NCI-H2029 (cell line): ENCODE data around the gene PPP4R3A.
"Not testable (repeated sequence)": the region's sequence is repeated elsewhere in the genome, so short reads cannot be mapped to it uniquely, and the experiment has no call there.

ENCODE experiments used
- DNase-seq: peaks from one replicate; lab custom pipeline; 2025; lab: John Stamatoyannopoulos, UW

The PPP4R3A gene

DNA sequence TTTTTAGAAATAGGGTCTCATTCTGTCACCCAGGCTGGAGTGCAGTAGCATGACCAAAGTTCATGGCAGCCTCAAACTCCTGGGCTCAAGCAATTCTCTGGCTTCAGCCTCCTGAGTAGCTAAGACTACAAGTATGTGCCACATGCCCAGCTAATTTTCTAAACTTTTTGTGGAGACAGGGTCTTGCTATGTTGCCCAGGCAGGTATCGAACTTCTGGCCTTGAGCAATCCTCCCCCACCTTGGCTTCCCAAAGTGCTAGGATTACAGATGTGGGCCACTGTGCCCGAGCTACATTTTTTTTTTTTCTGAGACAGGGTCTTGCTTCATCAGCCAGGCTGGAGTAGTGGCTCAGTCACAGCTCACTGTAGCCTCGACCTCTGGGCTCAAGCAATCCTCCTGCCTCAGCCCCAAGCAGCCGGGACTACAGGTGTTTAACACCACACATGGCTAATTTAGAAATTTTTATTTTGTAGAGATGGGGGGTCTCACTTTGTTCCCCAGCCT, 7.1 kb downstream of the PPP4R3A start:
- DNase-seq = no peak

DNA sequence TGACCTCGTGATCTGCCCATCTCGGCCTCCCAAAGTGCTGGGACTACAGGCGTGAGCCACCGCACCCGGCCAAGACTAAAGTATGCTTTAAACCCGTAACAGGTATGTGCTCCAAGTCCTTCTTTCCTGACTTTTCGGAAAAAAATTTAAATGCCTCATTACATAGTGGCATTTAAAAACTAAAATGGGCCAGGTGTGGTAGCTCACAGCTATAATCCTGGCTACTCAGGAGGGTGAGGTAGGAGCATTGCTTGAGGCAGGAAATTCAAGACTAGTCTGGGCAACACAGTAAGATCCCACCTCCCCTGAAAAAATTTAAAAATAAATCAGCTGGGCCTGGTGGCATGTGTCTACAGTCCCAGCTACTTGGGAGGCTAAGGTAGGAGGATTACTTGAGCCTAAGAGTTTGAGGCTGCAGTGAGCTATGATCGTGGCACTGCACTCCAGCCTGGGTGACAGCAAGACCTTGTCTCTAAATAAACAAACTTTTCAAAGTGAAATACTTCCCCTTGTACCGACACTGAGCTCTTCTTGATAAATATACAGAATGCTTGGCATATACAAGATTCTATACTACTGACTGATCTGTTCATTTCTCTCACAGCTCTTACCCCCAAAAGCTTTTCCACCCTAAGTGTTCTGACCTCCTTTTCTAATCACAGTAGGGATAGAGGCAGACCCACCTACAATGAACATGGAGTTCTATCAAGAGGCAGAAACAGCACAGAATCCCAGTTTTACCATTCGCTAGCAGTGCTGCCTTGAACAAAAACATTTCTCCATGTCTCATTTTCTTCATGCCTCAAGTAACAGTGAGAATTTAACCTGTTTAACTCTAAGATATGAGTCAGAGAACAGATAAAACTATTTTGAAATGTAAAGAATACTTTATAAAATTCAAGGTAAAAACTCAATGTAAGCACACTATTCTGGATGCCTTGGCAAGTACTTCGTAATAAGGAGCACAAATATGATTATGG, 7.9 kb downstream of the PPP4R3A start:
- DNase-seq = no peak

DNA sequence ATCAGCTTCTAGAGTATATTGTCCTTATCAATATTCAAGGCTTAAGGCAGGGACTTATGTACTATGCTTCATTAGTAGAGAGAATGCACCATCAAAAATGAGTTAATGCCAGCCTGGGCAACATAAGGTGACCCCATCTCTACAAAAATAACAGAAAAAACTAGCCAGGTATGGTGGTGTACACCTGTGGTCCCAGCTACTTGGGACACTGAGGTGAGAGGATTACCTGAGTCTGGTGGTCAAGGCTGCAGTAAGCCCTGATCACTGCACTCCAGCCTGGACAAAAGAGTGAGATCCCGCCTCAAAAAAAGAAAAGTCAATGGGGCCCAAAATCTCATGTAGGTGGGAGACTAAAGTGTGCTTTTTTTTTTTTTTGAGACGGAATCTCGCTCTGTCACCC, 8.8 kb downstream of the PPP4R3A start:
- DNase-seq = no peak

DNA sequence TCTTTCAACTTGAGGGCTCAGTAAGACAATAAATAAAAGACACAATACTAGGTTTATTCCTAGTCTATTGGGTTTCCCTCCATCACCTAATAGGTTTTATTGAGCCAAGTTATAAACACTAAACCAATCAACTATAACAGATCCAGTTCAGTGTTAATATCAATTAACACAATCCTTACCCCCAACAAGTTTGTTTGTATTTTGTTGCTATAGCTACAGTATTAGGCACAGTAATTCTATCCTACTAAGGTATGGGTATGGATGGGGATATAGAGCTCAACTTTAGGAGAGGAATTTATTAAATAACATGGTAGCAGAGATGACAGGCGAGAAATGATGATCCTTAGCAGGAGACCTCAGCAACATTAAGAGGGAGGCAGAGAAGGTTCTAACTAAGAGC, 13.3 kb downstream of the PPP4R3A start:
- no peak for DNase-seq

DNA sequence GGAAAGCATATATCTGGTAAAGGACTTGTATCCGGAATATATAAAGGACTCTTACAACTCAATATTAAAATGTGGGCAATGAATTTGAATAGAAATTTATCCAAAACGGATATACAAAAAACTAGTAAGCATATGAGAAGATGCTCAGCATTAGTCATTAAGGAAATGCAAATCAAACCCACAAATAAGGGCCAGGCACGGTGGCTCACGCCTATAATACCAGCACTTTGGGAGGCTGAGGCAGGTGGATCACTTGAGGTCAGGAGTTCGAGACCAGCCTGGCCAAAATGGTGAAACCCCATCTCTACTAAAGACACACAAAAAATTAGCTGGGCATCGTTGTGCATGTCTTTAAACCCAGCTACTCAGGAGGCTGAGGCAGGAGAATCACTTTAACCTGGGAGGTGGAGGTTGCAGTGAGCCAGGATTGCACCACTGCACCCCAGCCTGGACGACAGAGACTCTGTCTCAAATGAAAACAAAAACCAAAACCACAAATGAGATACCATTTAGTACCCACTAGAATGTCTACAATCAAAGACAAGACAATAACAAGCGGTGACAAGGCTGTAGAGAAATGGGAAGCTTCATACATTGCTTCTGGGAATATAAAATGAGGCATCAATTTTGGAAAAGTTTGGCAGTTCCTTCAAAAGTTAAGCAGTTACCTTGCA, 15.6 kb downstream of the PPP4R3A start:
- not testable (repeated sequence) for DNase-seq

DNA sequence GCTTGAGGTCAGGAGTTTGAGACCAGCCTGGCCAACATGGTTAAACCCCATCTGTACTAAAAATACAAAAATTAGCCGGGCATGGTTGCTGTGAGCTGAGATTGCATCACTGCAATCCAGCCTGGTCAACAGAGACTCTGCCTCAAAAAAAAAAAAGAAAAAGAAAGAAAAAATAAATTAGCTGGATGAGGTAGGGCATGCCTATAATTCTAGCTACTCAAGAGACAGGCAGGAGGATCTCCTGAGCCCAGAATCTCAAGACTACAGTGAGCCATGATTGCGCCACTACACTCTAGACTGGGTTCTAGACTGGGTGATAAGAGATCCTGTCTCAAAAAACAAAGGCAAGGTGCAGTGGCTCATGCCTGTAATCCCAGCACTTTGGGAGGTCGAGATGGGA, 16.9 kb downstream of the PPP4R3A start:
- DNase-seq = no peak

DNA sequence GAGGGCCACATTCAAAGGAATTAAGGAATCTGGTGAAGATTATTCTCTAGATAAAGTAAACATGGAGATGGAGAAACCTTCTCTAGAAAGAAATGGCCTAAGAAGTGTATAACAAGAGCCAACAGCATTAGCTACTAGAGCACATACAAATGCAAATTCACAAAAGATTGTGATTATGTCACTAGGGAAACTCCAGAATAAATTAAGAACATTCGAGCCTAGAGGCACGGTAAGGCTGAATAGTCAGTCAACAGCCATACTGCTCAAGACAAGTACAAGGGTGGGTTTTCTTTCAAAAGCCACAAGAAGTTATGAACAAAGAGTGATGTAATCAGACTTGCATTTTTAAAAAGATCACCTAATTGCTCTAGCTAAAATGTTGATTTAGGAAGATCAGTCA, 25.4 kb downstream of the PPP4R3A start:
- DNase-seq = no peak

DNA sequence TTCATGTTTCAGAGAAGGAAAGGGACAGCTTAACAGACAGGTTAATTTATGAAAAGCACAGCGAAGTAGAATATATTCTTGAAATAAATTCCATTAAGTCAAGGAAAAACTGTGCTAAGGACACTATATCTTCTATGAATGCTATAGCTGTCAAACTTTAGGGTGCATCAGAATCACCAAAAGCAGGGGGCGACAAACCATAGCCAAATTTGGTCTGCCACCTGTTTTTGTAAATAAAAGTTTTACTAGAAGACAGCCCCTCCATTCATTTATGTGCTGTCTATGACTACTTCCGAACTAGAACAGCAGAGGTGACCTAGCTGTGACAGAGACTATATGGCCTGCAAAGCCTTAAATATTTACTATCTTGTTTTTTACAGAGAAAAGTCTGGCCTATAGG, 25.9 kb downstream of the PPP4R3A start:
- DNase-seq = no peak

DNA sequence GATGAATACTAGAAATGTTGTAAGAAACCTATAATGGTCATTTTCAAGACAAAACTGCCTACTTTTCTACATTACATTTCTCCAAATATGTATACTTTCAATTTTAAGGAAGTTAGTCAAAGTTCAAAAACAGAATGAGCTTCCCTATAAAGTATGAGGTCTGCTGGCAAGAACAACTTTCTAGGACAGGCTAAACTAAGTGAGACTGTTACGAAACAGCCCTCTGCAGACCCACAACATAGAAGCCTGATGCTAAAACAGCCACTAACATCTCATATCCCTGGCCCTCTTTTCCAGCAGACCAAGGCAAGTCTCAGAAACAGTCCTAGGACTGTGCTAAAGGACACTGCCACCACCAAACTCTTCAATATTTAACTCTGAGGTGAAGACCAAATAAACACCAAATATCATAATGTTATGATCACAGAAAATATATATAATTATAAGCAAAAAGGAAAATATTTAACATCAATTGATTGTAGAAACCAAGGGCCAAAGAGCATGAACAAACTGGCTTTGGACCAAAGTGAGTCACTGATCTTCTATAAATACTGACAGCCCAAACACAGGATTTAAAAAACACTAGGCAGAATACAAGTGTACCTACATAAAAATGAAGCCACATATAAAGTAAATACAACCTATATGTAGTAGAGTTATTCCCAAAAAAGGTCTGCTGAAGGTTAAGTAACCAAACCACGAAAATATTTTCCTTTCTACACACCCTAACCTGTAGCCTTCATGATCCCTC, 27.7 kb downstream of the PPP4R3A start:
- no peak for DNase-seq

DNA sequence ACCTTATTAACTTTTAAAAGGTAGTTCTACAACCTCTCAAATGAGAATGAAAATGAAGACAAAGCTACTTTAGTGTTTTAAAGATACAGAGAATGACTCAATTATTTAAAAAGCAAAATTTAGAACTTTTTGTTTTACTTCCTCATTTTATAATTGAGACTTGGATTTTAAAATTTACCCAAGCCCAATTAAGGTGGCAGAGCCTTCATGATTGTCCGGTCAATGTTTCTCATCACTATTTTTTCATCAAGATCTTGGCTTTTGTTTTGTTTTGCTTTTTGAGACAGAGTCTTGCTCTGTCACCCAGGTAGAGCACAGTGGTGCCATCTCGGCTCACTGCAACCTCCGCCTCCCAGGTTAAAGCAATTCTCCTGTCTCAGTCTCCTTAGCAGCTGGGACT, 32.7 kb downstream of the PPP4R3A start:
- DNase-seq = no peak

DNA sequence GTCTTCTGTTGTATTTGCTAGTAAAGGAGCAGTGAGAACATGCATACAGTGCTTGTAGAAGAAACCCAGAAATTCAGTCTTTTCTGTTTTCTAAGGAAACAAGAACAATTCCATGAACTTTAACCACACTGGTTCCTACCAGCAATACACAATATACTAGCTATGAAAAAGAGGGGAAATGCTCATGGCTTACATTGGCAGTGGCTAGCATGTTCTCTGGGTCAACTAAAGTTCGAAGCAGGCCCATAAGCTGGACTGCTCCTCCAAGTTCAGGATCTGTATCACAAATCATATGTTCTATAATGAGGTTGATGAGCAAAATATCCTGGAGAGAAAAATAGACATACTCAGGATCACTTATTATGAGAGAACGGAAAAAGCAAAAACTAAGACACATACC, 37.1 kb downstream of the PPP4R3A start:
- no peak for DNase-seq

DNA sequence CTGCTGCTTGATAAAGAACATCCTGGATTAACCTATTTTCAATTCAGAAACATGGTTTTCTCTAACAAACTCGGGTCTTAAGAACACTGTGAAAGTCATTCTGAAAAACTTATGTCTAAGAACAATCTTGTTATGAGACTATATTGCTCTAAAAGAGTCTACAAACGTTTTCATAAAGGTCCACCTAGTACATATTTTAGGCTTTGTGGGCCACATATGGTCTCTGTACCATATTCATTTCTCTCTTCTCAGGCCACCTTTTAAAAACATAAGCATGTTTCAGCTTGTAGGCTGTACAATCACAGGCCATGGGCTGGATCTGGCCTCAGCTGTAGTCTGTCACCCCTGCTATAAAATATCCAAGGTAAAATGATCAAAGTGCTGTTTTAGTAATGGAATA, 39.9 kb downstream of the PPP4R3A start:
- DNase-seq = no peak

DNA sequence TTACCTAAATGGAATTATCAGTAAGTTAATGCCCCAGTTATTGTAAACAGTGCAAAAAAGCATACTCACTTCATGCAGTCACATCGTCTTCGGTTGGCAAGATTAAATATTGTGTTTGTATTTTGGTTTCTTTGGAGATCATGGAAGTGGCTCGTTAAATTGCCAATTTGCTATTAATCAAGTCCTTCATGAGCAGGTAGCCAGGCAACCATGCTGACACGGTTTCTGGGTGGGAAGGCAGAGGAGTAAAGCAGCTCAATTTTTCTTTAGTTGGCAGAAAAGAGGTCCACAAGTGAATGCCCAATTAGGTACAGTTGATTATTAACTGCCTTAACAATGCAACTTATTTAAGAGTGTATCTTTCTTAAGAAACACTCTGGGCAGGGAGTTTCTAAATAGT, 43.9 kb downstream of the PPP4R3A start:
- peak; percentile 7 for DNase-seq

DNA sequence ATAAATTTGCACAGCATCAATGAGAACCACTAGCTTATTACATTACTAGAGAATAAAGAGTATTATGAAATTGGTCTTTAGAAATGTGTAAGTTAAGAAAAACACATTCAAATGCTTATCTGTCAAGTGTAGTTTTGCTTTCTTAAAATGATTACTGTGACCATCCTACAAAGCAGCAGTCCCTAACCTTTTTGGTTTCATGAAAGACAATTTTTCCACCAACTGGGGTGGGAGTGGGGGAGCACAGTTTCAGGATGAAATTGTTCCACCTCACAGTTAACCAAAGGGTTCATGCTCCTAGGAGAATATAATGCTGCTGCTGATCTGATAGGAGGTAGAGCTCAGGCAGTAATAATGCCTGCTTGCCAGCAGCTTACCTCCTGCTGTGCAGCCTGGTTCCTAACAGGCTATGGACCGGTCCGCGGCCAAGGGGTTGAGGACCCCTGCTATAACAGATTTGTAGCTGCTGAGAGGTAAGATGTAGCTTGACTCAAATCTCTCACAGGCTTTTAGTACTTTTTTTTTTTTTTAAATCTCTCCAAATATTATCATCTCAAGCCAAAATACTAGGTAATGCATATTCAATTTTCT, 45.4 kb downstream of the PPP4R3A start:
- no peak for DNase-seq

DNA sequence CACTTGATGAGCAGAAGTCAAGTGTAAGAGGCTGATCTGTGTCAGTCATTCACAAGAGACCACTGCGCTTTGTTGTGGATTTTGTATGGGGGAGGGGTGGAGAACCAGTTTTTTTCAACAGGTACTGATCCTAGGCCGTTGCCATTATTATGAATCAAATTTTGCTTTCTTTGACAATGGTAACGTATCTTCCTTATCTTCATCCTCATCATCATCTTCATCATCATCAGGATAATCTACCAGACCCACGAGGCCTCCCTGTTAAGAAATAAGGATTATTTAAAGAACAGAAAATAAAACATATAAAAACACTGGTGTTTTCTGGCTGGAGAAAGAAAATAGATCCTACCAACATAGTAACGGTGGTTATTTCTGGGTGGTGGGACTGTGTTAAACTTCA, 51.5 kb downstream of the PPP4R3A start:
- no peak for DNase-seq

DNA sequence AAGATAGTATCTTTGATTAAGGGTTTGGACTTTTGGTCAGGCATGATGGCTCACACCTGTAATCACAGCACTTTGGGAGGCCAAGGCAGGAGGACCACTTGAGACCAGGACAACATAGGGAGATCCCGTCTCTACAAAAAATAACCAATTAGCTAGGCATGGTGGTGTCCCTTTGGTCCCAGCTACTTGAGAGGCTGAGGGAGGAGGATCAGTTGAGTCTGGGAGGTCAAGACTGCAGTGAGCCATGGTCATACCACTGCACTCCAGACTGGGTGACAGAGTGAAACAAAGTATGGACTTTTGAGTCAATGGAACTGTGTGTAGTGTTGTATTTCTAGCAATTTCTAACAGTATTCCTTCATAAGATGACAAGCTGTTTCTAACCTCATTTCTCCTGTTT, 53.8 kb downstream of the PPP4R3A start:
- DNase-seq = no peak

DNA sequence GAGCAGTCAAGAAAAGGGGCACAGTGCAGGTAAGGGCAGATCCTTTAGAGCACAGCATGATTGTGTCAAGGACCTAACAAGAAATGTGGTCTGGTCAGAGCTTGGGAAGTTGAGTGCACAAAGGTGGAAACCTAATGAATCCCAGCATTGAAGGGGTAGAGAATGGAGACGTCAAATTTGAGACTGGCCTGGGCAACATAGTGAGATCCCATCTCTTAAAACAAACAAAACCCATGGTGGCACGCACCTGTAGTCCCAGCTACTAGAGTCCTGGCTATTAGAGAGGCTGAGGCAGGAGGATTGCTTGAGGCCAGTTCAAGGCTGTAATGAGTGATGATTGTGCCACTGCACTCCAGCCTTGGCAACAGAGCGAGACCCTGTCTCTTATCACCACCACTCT, 55.5 kb downstream of the PPP4R3A start:
- DNase-seq = no peak

DNA sequence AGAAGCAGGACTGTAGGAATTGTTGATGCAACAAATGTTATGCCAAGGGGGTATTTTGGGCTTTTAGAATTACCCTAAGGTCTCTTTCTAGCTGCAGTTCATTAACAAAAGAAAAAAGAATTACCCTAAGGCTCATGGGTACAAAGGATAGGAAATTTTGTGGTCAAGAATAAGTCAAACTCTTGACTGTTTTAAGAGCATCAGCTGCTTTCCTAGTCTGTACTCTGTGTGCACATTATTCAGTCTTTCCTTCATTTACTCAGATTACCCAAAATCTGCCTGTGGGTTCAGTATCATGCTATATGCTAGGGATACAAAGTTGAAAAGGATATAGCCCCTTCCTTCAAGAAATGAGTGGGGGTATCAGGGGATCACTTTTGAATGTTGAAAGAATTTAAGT, 56.0 kb downstream of the PPP4R3A start:
- DNase-seq = no peak

DNA sequence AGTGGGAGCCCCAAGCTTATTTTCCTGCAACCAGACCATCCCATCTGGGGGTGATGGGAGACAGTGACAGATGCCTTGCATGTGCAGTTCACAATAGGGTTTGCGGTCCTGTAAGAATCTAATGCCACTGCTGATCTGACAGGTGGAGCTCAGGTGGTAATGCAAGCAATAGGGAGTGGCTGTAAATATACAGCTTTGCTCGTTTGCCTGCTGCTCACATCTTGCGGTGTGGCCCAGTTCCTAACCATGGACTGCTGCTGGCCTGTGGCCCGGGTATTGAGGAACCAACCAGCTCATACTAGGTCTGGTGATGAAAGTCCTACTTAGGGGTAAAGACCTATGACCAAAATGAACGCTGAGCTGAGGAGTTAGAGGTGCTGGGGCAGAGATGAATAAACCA, 56.4 kb downstream of the PPP4R3A start:
- DNase-seq = no peak

DNA sequence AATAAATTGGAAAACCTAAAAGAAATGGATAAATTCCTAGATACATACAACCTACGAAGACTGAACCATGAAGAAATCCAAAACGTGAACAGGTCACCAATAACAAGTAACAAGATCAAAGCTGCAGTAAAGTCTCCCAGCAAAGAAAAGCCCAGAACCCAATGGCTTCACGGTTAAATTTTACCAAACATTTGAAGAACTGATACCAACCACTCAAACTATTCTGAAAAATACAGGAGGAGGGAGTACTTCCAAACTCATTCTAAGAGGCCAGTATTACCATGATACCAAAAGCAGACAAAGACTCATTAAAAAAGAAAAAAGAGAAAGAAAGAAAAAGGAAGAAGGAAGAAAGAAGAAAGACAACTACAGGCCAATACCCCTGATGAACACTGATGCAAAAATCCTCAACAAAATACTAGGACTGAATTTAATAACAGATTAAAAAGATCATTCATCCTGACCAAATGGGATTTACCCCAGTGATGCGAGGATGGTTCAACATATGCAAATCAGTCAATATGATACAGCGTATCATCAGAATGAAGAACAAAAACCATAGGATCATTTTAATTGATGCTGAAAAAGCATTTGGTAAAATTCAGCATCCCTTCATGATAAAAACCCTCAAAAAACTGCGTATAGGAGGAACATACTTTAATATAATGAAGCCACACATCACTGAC, 65.6 kb downstream of the PPP4R3A start:
- no peak for DNase-seq

DNA sequence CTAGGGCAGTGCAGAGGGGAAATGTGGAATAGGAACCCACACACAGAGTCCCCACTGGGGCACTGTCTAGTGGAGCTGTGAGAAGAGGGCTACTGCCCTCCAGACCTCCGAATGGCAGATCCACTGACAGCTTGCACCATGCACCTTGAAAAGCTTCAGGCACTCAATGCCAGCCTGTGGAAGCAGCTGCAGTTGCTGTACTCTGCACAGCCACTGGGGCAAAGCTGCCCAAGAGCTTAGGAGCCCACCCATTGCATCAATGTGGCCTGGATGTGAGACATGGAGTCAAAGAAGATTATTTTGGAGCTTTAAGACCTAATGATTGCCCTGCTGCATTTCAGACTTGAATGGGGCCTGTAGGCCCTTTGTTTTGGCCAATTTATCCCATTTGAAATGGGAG, 70.8 kb downstream of the PPP4R3A start:
- DNase-seq = no peak

DNA sequence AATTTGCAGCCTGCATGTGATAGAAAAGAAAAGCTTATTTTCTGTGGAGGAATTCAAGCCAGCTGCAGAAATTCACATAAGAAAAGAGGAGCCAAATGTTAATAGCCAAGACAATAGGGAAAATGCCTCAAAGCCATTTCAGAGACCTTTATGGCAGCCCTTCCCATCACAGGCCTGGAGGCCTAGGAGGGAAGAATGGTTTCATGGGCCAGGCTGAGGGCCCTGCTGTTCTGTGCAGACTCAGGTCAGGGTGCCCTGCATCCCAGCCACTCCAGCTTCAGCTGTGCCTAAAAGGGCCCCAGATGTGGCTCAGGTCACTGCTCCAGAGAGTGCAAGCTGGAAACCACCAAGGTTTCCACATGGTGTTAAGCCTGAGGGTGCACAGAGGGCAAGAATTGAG, 71.3 kb downstream of the PPP4R3A start:
- DNase-seq = no peak
